ENCODE data around the gene TMEM100. TPM values are rescaled to one million over a fixed set of nuclear protein-coding genes. Genes with fewer than 3 reads are reported as not detected.

TMEM100 gene, protein sequence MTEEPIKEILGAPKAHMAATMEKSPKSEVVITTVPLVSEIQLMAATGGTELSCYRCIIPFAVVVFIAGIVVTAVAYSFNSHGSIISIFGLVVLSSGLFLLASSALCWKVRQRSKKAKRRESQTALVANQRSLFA
- total RNA-seq = 10 to 100 TPM in 1 of 3 donors, 1 to 10 TPM in 2; 2.8 to 14.2 (median 7.5) TPM
- long read RNA-seq, donor 1, partial matches to known transcripts = 0 of 7 reads
- long read RNA-seq, donor 1, other reads (novel, unspliced or antisense) = 4 of 7 reads
- long read RNA-seq, donor 2 = 0 reads

DNA sequence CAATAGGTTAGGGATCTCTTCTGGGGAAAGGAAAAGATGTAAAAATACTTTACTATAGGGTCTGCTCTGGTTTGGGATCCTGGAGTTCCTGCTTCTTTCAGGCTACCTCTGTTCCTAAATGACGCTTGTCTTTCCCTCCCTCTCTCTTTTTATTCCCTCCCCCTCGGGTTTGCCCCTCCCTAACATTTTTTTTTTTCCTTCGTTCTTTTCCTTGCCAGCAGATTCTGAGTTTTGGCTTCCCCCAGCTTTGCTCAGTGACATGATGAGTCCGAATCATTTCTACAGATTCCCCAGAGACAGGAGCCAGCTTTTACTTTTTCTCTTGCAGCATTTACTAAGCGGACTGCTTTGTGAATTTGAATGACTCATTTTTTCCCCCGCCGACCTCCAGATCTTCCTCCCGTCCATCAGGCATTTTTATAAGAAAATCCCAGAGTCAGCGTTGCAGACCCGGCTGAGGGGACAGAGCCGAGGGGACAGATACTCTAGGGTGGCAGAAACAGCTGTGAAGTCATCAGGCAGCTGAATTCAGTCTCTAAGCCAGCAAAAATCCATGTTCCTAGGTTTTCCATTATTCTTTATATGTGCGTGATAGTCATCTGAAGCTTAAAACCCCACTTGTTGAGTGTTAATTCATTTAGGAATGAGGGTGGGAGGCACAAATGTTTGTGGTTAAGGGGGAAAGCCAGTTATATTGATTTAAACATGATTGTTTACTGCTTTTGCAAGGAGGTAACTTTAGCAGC lies at the start of gene TMEM100:
TMEM100 (minus strand) TSS at position 123 of the 746 bp plus-strand sequence. CDS start 1,794 bp downstream, outside the sequence.
- peak; percentile 34 for ATAC-seq
- TF ChIP-seq, protein P1, sequence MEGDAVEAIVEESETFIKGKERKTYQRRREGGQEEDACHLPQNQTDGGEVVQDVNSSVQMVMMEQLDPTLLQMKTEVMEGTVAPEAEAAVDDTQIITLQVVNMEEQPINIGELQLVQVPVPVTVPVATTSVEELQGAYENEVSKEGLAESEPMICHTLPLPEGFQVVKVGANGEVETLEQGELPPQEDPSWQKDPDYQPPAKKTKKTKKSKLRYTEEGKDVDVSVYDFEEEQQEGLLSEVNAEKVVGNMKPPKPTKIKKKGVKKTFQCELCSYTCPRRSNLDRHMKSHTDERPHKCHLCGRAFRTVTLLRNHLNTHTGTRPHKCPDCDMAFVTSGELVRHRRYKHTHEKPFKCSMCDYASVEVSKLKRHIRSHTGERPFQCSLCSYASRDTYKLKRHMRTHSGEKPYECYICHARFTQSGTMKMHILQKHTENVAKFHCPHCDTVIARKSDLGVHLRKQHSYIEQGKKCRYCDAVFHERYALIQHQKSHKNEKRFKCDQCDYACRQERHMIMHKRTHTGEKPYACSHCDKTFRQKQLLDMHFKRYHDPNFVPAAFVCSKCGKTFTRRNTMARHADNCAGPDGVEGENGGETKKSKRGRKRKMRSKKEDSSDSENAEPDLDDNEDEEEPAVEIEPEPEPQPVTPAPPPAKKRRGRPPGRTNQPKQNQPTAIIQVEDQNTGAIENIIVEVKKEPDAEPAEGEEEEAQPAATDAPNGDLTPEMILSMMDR (IDR thresholded peaks at IDR 0.05) = no peak
- H3K4me1 ChIP-seq (ENCODE audit: low read depth) = no peaks in the 10 kb centered on the region
- intact Hi-C loops (cut with DNase I, micrococcal nuclease) = no loop called here
- H3K9me3 ChIP-seq = no peaks in the 10 kb centered on the region
- no peak within 1 kb of the TSS for H3K4me3 ChIP-seq
- H3K36me3 ChIP-seq (ENCODE audit: low read depth) = no peaks in the 10 kb centered on the region
- DNase-seq = peak in 1 of 3 donors; percentile 29

DNA sequence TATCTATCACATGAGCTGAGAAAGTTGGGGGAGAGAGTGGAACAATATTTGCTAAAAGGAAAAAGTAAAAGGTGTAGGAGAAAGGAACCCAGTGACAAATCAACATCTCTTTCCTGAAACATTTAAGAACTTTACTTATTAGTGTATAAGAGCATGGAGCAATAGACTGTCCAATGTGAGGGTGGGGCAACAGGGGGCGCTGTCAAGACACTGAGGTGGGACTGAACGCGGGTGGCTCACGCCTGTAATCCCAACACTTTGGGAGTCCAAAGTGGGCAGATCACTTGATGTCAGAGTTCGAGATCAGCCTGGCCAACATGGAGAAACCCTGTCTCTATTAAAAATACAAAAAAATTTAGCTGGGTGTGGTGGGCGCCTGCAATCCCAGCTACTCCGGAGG lies 49.4 kb upstream of the TMEM100 start:
- no peaks in the 10 kb centered on the region for H3K36me3 ChIP-seq (ENCODE audit: low read depth)

DNA sequence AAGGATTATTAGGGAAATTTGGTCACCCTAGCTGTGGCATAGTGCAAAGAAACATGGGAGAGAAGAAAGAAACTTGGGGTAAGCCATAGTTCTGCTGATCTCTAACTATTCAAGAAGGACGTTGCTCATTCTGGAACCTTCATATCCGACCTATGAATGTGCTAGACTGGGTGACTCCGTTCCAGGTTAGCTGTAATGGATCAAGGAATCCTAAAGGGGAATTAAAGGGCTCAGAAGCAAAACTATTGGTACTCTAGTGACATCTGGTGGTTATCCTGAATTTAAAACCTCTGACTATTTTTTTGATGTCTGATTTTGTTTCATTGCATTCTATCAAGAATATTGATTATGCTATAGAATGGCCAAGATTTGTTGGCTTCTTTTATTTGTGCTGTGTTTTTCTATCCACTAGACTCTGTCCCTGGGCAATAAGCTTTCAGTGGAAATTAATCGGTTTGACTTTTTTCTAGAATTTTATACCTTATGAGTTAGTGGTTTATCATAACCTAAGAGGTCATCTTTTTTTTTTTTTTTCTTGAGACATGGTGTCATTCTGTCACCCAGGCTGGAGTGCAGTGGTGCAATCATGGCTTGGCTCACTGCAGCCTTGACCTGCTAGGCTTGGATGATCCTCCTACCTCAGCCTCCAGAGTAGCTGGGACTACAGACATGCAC lies 47.7 kb upstream of the TMEM100 start:
- no peaks in the 10 kb centered on the region for H3K9me3 ChIP-seq
- no peak overlapping the region for H3K4me3 ChIP-seq
- intact Hi-C loops (cut with DNase I, micrococcal nuclease) = loop anchor here (5.0 kb wide), 1 partner anchor 243 kb away; no protein-coding TSS in a partner anchor
- no peaks in the 10 kb centered on the region for H3K4me1 ChIP-seq (ENCODE audit: low read depth)
- no peaks in the 10 kb centered on the region for H3K36me3 ChIP-seq (ENCODE audit: low read depth)
- TF ChIP-seq, protein P1 (IDR thresholded peaks at IDR 0.05) = no peak
- DNase-seq (no peak), ATAC-seq (peak; percentile 66)

More for the DNA sequence above, 49.4 kb upstream of the TMEM100 start:
- H3K9me3 ChIP-seq = no peaks in the 10 kb centered on the region
- DNase-seq = no peak
- no peak for ATAC-seq
- TF ChIP-seq, protein P1 (IDR thresholded peaks at IDR 0.05) = no peak
- no peaks in the 10 kb centered on the region for H3K4me1 ChIP-seq (ENCODE audit: low read depth)
- H3K4me3 ChIP-seq = no peak overlapping the region
- intact Hi-C loops (cut with DNase I, micrococcal nuclease) = loop anchor here (5.0 kb wide), 1 partner anchor 245 kb away; no protein-coding TSS in a partner anchor

DNA sequence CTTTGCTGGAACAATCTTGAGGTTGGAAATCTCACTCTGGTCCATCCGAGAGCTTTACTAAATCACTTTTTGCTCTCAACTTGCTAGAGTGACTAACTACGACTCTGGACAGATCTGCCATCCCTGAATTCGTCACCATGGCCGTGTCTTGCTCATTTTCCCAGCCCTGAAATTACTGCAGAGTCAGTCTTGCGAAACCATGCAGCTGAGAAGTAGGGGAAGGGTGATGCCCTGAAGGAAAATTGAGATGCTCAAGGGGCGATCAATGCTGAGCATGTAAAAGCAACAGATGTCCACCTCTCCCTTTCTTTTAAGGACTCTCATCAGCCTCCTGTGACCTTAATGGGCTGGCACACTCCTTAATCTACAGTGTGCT lies 46.9 kb upstream of the TMEM100 start:
- H3K4me1 ChIP-seq (ENCODE audit: low read depth) = no peaks in the 10 kb centered on the region
- no peak overlapping the region for H3K4me3 ChIP-seq
- DNase-seq (no peak), ATAC-seq (peak; percentile 17)
- intact Hi-C loops (cut with DNase I, micrococcal nuclease) = no loop called here
- TF ChIP-seq, protein P1 (IDR thresholded peaks at IDR 0.05) = no peak
- H3K36me3 ChIP-seq (ENCODE audit: low read depth) = no peaks in the 10 kb centered on the region
- H3K9me3 ChIP-seq = no peaks in the 10 kb centered on the region

DNA sequence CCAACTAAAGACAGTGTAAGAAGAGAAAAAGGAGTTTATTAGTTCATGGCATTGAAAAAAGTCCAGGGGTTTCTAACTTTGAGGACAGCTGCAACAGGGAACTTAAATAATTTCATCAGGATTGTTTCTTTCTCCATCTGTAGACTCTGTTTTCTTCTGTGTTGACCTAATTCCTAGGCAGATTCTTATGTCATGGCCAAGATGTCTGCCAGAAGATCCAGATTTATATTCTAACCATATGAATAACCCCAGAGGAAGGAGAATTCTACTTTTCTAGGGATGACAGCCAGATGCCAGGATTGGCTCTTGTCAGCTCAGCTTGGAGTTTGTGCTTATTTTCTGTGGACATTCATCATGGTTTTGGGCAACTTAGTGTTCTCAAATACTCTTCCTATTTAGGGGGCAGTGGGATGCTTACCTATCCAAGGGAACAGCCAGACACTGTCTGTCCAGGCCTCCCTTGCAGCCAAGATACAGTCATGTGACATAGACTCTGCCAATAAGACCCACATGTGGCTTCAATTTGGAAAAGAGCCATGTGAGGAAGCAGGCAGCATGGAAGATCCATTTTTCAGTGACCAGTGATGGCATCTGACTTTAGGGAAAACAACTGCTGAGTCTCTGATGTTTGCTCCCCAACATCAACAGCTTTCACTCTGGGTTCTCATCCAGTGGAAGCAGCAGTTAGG lies 46.4 kb upstream of the TMEM100 start:
- DNase-seq = no peak
- TF ChIP-seq, protein P1 (IDR thresholded peaks at IDR 0.05) = no peak
- H3K4me3 ChIP-seq = no peak overlapping the region
- no peaks in the 10 kb centered on the region for H3K9me3 ChIP-seq
- H3K4me1 ChIP-seq (ENCODE audit: low read depth) = no peaks in the 10 kb centered on the region
- ATAC-seq = no peak
- H3K36me3 ChIP-seq (ENCODE audit: low read depth) = no peaks in the 10 kb centered on the region
- intact Hi-C loops (cut with DNase I, micrococcal nuclease) = no loop called here
